T-helper 9 cell (primary cell): ENCODE measurements around the gene NRROS.
"Not testable (repeated sequence)": the region's sequence is repeated elsewhere in the genome, so short reads cannot be mapped to it uniquely, and the experiment has no call there.

Source experiments
- DNase-seq: peaks from one replicate; pipeline ENCODE4 v3.0.0-alpha.2; 2020

NRROS gene

GRCh38 chr3:196625331-196625730 is 14.2 kb upstream of the NRROS start:
- DNase-seq, result no peak

GRCh38 chr3:196627918-196628231 is 11.6 kb upstream of the NRROS start:
- no peak for DNase-seq

GRCh38 chr3:196629228-196629627 is 10.3 kb upstream of the NRROS start:
- no peak for DNase-seq

GRCh38 chr3:196631682-196632045 is 7.8 kb upstream of the NRROS start:
- DNase-seq, result no peak

- DNase-seq, result peak; percentile 80
These were observed 7.3 kb upstream of the NRROS start for GRCh38 chr3:196632046-196632751.

GRCh38 chr3:196633555-196634151 is 5.8 kb upstream of the NRROS start:
- no peak for DNase-seq

GRCh38 chr3:196634224-196634623 is 5.3 kb upstream of the NRROS start:
- DNase-seq, result no peak

- no peak for DNase-seq
These were observed 4.7 kb upstream of the NRROS start for GRCh38 chr3:196634829-196635228.

- DNase-seq, result no peak
These were observed 2.8 kb upstream of the NRROS start for GRCh38 chr3:196636369-196637349.

GRCh38 chr3:196637941-196638340 is 1.6 kb upstream of the NRROS start:
- not testable (repeated sequence) for DNase-seq

- no peak for DNase-seq
These were observed 522 bp upstream of the NRROS start for GRCh38 chr3:196638861-196639482.

GRCh38 chr3:196640297-196641018 is 964 bp downstream of the NRROS start:
- no peak for DNase-seq

- DNase-seq, result no peak
These were observed 2.0 kb downstream of the NRROS start for GRCh38 chr3:196641333-196642054.

- DNase-seq, result no peak
These were observed 2.9 kb downstream of the NRROS start for GRCh38 chr3:196642434-196642833.

GRCh38 chr3:196643201-196643749 is 3.8 kb downstream of the NRROS start:
- no peak for DNase-seq

- DNase-seq, result no peak
These were observed 4.3 kb downstream of the NRROS start for GRCh38 chr3:196643761-196644160.

GRCh38 chr3:196645096-196645495 is 5.6 kb downstream of the NRROS start:
- no peak for DNase-seq

GRCh38 chr3:196645897-196646665 is 6.6 kb downstream of the NRROS start:
- no peak for DNase-seq

GRCh38 chr3:196646666-196647216 is 7.2 kb downstream of the NRROS start:
- no peak for DNase-seq

- DNase-seq, result no peak
These were observed 11.3 kb downstream of the NRROS start for GRCh38 chr3:196650740-196651311.
